Activated CD4-positive, alpha-beta T cell treated with anti-CD3 and anti-CD28 coated beads for 36 hours (primary cell): Measurements from ENCODE around the gene PCDHGB5. TPM values are rescaled to one million over a fixed set of nuclear protein-coding genes. Genes with fewer than 3 reads are reported as not detected.
"Not testable (repeated sequence)": the region's sequence is repeated elsewhere in the genome, so short reads cannot be mapped to it uniquely, and the experiment has no call there.

Experiments used
- ATAC-seq: fragments of 200-7000 bp; cut with Tn5 transposase; one replicate; pipeline ENCODE4 v1.10.0; 2021; ENCODE audit warnings: mild to moderate bottlenecking, moderate library complexity
- CTCF ChIA-PET: fragments of 350-600 bp; sonication (Branson Sonifier 250); formaldehyde crosslinking; loops from one replicate; lab custom pipeline; 2021; ENCODE audit warnings: antibody characterized with exemption; lab: Charles Lee
- POLR2A ChIA-PET: fragments of 350-600 bp; sonication (Branson Sonifier 250); formaldehyde crosslinking; loops from one replicate; lab custom pipeline; 2021; ENCODE audit warnings: antibody characterized with exemption, inconsistent platforms; lab: Charles Lee
- DNase-seq: peaks from one replicate; pipeline ENCODE4 v3.0.0-alpha.2; 2020
- H3K27ac Mint-ChIP-seq: one replicate; pipeline ENCODE4 v1.8.0; 2021; ENCODE audit warnings: mixed read lengths
- H3K27me3 Mint-ChIP-seq: one replicate; pipeline ENCODE4 v1.8.0; 2021; ENCODE audit warnings: mixed read lengths
- H3K36me3 Mint-ChIP-seq: one replicate; pipeline ENCODE4 v1.8.0; 2021; ENCODE audit warnings: low read depth, mixed read lengths
- H3K4me1 Mint-ChIP-seq: one replicate; pipeline ENCODE4 v1.8.0; 2021; ENCODE audit warnings: mixed read lengths
- H3K4me3 Mint-ChIP-seq: one replicate; pipeline ENCODE4 v1.8.0; 2021; ENCODE audit warnings: mild to moderate bottlenecking, moderate library complexity, mixed read lengths
- H3K9me3 Mint-ChIP-seq: one replicate; pipeline ENCODE4 v1.8.0; 2021; ENCODE audit warnings: low read depth, mixed read lengths
- intact Hi-C, 2 experiments: fragments of 100-400 bp; cut with DNase I in 1 of 2; cut with micrococcal nuclease in 1 of 2; formaldehyde crosslinking; loops; one replicate each; pipeline versions ENCODE4 v1.14.2 to v1.15.1; 2022 to 2024; cut with DNase I, micrococcal nuclease
- total RNA-seq, 2 experiments: library from RNA; stranded (reverse); gene quantifications; one replicate each; pipeline ENCODE4 v1.2.3, GENCODE V29; 2021

PCDHGB5 gene
- total RNA-seq, 2 experiments from 2014 or later = 0.05 to 0.09 TPM

DNA sequence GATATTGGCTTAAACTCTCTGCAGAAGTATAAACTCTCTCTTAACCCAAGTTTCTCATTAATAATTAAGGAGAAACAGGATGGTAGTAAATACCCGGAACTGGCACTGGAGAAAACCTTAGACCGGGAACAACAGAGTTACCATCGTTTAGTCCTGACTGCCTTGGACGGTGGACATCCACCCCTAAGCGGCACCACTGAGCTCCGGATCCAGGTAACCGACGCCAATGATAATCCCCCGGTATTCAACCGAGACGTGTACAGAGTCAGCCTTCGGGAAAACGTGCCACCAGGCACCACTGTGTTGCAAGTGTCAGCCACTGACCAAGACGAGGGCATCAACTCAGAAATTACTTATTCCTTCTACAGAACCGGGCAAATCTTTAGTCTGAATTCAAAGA is 861 bp downstream of the PCDHGB5 start:
- Mint-ChIP-seq H3K4me3 (no peak overlapping the region), H3K27ac (no peak overlapping the region), H3K9me3 (peaks cover 13% of the 10 kb centered on the region), H3K27me3 (peaks cover 54% of the 10 kb centered on the region), H3K4me1 (no peaks in the 10 kb centered on the region), H3K36me3 (peaks cover 21% of the 10 kb centered on the region)
- intact Hi-C loops = no loop called here
- DNase-seq = no peak
- POLR2A ChIA-PET = no interaction called here
- ATAC-seq = no peak
- CTCF ChIA-PET = interaction anchor here (0.7 to 2.3 kb wide), 5 partner anchors 23 to 243 kb away, joined by 3 to 12 read pairs (median 5); partner anchors contain the start of gene PCDHGA11

DNA sequence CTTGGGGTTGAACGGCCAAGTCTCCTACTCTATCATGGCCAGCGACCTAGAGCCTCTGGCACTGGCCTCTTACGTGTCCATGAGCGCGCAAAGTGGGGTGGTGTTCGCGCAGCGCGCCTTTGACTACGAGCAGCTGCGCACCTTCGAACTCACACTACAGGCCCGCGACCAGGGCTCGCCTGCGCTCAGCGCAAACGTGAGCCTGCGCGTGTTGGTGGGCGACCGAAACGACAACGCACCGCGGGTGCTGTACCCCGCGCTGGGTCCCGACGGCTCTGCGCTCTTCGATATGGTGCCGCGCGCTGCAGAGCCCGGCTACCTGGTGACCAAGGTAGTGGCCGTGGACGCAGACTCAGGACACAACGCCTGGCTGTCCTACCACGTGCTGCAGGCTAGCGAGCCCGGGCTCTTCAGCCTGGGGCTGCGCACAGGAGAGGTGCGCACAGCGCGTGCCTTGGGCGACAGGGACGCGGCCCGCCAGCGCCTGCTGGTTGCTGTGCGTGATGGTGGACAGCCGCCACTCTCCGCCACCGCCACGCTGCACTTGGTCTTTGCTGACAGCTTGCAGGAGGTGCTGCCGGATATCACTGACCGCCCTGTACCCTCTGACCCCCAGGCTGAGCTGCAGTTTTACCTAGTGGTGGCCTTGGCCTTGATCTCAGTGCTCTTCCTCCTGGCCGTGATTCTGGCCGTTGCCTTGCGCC is 2.0 kb downstream of the PCDHGB5 start:
- Mint-ChIP-seq H3K4me3 (no peak overlapping the region), H3K4me1 (no peaks in the 10 kb centered on the region), H3K9me3 (peaks cover 6% of the 10 kb centered on the region), H3K27ac (no peak overlapping the region), H3K36me3 (peaks cover 17% of the 10 kb centered on the region), H3K27me3 (peaks cover 56% of the 10 kb centered on the region)
- DNase-seq = no peak
- intact Hi-C loops = loop anchor here in 1 of 2 experiments (10.0 kb wide), 1 partner anchor 525 kb away; the partner anchor contains the start of gene PCDHA12
- ChIA-PET POLR2A (no interaction called here), CTCF (interaction anchor here (0.7 to 2.3 kb wide), 6 partner anchors 9 to 158 kb away, joined by 3 to 8 read pairs (median 3); partner anchors contain the start of gene TAF7)
- no peak for ATAC-seq

DNA sequence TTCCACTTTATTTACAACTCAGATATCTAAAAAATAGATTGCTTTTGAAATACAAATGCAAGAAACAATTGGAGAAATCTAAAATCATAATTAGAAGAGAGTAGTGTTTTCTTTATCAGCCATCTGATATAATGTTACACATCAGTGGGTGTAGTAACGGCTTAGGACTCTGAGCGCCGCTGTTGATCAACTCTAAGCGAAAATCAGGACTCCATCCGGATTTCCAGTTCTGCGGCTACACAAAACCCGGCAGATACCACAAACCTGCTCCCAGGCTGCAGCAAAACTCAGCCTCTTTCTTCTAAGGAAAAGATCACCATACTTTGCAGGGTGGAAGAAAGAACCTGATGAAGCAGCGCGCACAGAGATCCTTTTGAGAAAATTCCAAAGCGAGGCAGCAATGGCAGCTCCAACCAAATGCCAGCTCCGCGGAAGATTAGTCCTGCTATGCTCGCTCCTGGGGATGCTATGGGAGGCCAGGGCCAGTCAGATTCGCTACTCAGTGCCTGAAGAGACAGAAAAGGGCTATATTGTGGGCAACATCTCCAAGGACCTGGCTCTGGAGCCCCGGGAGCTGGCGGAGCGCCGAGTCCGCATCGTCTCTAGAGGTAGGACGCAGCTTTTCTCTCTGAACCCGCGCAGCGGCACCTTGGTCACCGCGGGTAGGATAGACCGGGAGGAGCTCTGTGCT is 5.0 kb downstream of the PCDHGB5 start, which contains the start of gene PCDHGA9:
Gene PCDHGA9 (plus strand): TSS at position 226 of the 691 bp plus-strand sequence. CDS start 175 bp downstream, at position 401.
- Mint-ChIP-seq H3K4me1 (no peaks in the 10 kb centered on the region), H3K27ac (no peak within 1 kb of the TSS), H3K4me3 (no peak within 1 kb of the TSS), H3K9me3 (peaks cover 10% of the 10 kb centered on the region), H3K27me3 (peaks cover 56% of the 10 kb centered on the region), H3K36me3 (peaks cover 11% of the 10 kb centered on the region)
- ChIA-PET CTCF (interaction anchor here (0.6 to 1.5 kb wide), 12 partner anchors 10 to 956 kb away, joined by 3 to 15 read pairs (median 4); partner anchors contain the start of genes PCDHGA10, PCDHGA11 and PCDHGB7), POLR2A (no interaction called here)
- intact Hi-C loops = loop anchor here in 1 of 2 experiments (10.0 kb wide), 1 partner anchor 528 kb away; the partner anchor contains the start of gene PCDHA12
- peak; percentile 46 for DNase-seq
- ATAC-seq = no peak

DNA sequence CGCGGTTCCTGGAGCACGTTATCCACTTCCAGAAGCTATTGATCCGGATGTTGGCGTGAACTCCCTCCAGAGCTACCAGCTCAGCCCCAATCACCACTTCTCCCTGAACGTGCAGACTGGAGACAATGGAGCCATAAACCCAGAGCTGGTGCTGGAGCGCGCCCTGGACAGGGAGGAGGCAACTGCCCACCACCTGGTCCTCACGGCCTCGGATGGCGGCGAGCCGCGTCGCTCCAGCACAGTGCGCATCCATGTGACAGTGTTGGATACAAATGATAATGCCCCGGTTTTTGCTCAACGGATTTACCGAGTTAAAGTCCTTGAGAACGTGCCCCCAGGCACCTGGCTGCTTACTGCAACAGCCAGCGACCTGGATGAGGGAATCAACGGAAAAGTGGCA is 5.6 kb downstream of the PCDHGB5 start:
- ChIA-PET POLR2A (no interaction called here), CTCF (interaction anchor here (0.6 to 1.5 kb wide), 12 partner anchors 10 to 207 kb away, joined by 3 to 15 read pairs (median 4); partner anchors contain the start of genes PCDHGA10, PCDHGA11 and PCDHGB7)
- Mint-ChIP-seq H3K36me3 (peaks cover 13% of the 10 kb centered on the region), H3K9me3 (peaks cover 12% of the 10 kb centered on the region), H3K27me3 (peaks cover 62% of the 10 kb centered on the region), H3K27ac (no peak overlapping the region), H3K4me3 (no peak overlapping the region), H3K4me1 (no peaks in the 10 kb centered on the region)
- no peak for DNase-seq
- ATAC-seq = no peak
- intact Hi-C loops = loop anchor here in 1 of 2 experiments (10.0 kb wide), 1 partner anchor 529 kb away; the partner anchor contains the start of gene PCDHA12

DNA sequence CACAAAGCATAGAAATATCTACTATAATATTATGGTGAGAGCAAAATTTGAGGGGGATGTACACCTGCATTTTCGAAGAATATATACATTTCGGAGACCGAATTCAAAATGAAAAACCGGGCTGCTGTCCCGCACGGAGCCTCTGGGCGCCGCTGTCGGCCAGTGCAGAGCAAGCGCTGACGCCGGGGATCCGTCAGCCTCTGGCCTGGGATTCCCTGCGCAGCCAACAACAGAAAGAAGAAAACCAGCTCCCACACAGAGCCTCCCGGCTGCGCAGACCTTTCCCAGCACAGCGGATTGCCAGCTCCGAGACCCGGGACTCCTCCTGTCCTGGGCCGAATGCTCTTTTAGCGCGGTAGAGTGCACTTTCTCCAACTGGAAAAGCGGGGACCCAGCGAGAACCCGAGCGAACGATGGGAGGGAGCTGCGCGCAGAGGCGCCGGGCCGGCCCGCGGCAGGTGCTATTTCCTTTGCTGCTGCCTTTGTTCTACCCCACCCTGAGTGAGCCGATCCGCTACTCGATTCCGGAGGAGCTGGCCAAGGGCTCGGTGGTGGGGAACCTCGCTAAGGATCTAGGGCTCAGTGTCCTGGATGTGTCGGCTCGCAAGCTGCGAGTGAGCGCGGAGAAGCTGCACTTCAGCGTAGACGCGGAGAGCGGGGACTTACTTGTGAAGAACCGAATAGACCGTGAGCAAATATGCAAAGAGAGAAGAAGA is 10.2 kb downstream of the PCDHGB5 start, which contains the start of gene PCDHGB6:
Gene PCDHGB6 (plus strand): TSS at position 232 of the 716 bp plus-strand sequence. CDS start 182 bp downstream, at position 414.
- peak within 1 kb of the TSS; percentile 48 for H3K4me3 Mint-ChIP-seq
- H3K36me3 Mint-ChIP-seq = peaks cover 16% of the 10 kb centered on the region
- peaks cover 60% of the 10 kb centered on the region for H3K27me3 Mint-ChIP-seq
- peaks cover 19% of the 10 kb centered on the region for H3K9me3 Mint-ChIP-seq
- POLR2A ChIA-PET, H3K4me1 Mint-ChIP-seq, H3K27ac Mint-ChIP-seq: not testable (repeated sequence)
- ATAC-seq (peak; percentile 80), DNase-seq (peak; percentile 74)
- CTCF ChIA-PET = interaction anchor here (1.0 to 3.9 kb wide), 17 partner anchors 9 to 226 kb away, joined by 3 to 23 read pairs (median 4); partner anchors contain the start of genes DIAPH1, PCDHGA1, PCDHGA11 and PCDHGA12
- intact Hi-C loops = loop anchor here (5.0 to 10.0 kb wide), 2 partner anchors 36 to 533 kb away; partner anchors contain the start of genes PCDHGA6 (in 2 of the 2), PCDHGB3 (in 2 of the 2) and PCDHA12 (in 1 of the 2)

DNA sequence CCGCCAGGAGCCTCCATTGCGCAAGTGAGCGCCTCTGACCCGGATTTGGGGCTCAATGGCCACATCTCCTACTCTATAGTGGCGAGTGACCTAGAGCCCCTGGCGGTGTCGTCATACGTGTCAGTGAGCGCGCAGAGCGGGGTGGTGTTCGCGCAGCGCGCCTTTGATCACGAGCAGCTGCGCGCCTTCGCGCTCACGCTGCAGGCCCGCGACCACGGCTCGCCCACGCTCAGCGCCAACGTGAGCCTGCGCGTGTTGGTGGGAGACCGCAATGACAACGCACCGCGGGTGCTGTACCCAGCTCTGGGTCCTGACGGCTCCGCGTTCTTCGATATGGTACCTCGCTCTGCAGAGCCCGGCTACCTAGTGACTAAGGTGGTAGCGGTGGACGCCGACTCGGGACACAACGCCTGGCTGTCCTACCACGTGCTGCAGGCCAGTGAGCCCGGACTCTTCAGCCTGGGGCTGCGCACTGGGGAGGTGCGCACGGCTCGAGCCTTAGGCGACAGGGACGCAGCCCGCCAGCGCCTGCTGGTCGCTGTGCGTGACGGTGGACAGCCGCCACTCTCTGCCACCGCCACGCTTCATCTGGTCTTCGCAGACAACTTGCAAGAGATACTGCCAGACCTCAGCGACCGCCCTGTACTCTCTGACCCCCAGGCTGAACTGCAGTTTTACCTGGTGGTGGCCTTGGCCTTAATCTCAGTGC is 12.0 kb downstream of the PCDHGB5 start:
- peaks cover 16% of the 10 kb centered on the region for H3K36me3 Mint-ChIP-seq
- peaks cover 19% of the 10 kb centered on the region for H3K9me3 Mint-ChIP-seq
- no peak overlapping the region for H3K4me3 Mint-ChIP-seq
- intact Hi-C loops = loop anchor here (5.0 to 10.0 kb wide), 2 partner anchors 37 to 535 kb away; partner anchors contain the start of genes PCDHGA6 (in 2 of the 2), PCDHGB3 (in 2 of the 2) and PCDHA12 (in 1 of the 2)
- ChIA-PET CTCF (interaction anchor here (0.7 kb wide), 1 partner anchor 71 kb away, joined by 3 read pairs; no protein-coding TSS in a partner anchor), POLR2A (no interaction called here)
- H3K4me1 Mint-ChIP-seq = peaks cover 8% of the 10 kb centered on the region
- H3K27ac Mint-ChIP-seq = no peak overlapping the region
- ATAC-seq (no peak), DNase-seq (no peak)
- H3K27me3 Mint-ChIP-seq = peaks cover 63% of the 10 kb centered on the region

DNA sequence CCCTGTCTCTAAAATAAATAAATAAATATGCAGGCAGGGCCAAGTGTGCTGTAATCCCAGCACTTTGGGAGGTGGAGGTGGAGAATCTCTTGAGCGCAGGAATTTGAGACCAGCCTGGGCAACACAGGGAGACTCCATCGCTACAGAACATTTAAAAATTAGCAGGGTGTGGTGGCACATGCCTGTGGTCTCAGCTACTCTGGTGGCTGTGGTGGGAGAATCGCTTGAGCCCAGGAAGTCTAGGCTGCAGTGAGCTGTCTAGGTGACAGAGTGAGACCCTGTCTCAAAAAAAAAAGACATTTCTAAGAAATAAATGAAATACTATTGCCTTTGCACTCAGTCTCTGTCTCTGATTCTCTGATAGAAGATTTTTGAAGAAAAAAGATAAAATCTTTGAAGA is 13.8 kb downstream of the PCDHGB5 start:
- Mint-ChIP-seq H3K4me1 (peaks cover 8% of the 10 kb centered on the region), H3K27me3 (peaks cover 62% of the 10 kb centered on the region), H3K36me3 (peaks cover 21% of the 10 kb centered on the region), H3K27ac (no peak overlapping the region), H3K9me3 (peaks cover 16% of the 10 kb centered on the region), H3K4me3 (no peak overlapping the region)
- CTCF ChIA-PET = interaction anchor here (1.8 to 3.8 kb wide), 3 partner anchors 10 to 198 kb away, joined by 5 to 23 read pairs (median 19); partner anchors contain the start of genes PCDHB13 and PCDHGA11
- intact Hi-C loops = no loop called here
- no peak for ATAC-seq
- POLR2A ChIA-PET = no interaction called here
- DNase-seq = no peak

DNA sequence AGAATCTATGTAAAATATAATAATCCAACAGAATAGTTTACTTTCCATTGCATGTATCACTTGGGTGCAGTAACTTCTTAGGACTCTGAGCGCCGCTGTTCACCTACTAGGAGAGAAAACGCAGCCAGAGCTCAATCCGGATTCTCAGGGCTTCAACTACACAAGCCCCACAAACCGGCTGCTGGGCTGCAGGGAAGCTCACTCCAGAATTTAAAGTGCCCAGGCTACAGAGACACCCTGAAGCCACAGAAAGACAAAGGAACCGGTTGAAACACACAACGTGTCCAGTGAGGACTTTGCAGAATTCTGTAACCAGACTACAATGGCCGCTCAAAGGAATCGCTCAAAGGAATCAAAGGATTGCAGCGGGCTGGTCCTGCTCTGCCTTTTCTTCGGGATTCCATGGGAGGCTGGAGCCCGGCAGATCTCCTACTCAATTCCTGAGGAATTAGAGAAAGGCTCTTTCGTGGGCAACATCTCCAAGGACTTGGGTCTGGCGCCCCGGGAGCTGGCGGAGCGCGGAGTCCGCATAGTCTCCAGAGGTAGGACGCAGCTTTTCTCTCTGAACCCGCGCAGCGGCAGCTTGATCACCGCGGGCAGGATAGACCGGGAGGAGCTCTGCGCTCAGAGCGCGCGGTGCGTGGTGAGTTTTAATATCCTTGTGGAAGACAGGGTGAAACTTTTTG is 15.2 kb downstream of the PCDHGB5 start, which contains the start of gene PCDHGA10:
Gene PCDHGA10 (plus strand): TSS at position 134 of the 686 bp plus-strand sequence. CDS start 189 bp downstream, at position 323.
- Mint-ChIP-seq H3K27me3 (peaks cover 63% of the 10 kb centered on the region), H3K27ac (no peak within 1 kb of the TSS), H3K36me3 (peaks cover 23% of the 10 kb centered on the region), H3K4me1 (peaks cover 10% of the 10 kb centered on the region), H3K4me3 (peak within 1 kb of the TSS; percentile 62), H3K9me3 (peaks cover 15% of the 10 kb centered on the region)
- DNase-seq (peak; percentile 74), ATAC-seq (peak; percentile 76)
- ChIA-PET POLR2A (no interaction called here), CTCF (interaction anchor here (0.6 to 3.8 kb wide), 33 partner anchors 8 to 200 kb away, joined by 3 to 46 read pairs (median 6); partner anchors contain the start of genes PCDHB13, PCDHGA11, PCDHGA12 and PCDHGA3)
- intact Hi-C loops = loop anchor here (1.0 to 2.0 kb wide), 5 partner anchors 99 to 152 kb away; no protein-coding TSS in a partner anchor

DNA sequence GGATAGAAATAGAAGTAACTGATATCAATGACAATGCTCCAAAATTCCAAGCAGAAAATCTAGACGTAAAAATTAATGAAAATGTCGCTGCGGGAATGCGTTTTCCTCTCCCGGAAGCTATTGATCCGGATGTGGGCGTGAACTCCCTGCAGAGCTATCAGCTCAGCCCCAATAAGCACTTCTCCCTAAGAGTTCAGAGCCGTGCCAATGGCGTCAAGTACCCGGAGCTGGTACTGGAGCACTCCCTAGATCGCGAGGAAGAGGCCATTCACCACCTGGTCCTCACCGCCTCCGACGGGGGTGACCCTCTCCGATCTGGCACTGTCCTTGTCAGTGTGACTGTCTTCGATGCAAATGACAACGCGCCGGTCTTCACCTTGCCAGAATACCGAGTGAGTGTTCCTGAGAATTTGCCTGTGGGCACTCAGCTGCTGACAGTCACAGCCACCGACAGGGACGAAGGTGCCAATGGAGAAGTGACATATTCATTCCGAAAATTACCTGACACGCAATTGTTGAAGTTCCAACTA is 15.9 kb downstream of the PCDHGB5 start:
- H3K9me3 Mint-ChIP-seq = peaks cover 19% of the 10 kb centered on the region
- H3K27ac Mint-ChIP-seq = no peak overlapping the region
- peaks cover 10% of the 10 kb centered on the region for H3K4me1 Mint-ChIP-seq
- peak overlapping the region; percentile 62 for H3K4me3 Mint-ChIP-seq
- no peak for ATAC-seq
- intact Hi-C loops = loop anchor here (1.0 to 2.0 kb wide), 5 partner anchors 99 to 151 kb away; no protein-coding TSS in a partner anchor
- H3K27me3 Mint-ChIP-seq = peaks cover 65% of the 10 kb centered on the region
- DNase-seq = no peak
- H3K36me3 Mint-ChIP-seq = peaks cover 28% of the 10 kb centered on the region
- ChIA-PET POLR2A (no interaction called here), CTCF (interaction anchor here (0.7 to 3.8 kb wide), 31 partner anchors 8 to 200 kb away, joined by 3 to 46 read pairs (median 6); partner anchors contain the start of genes PCDHB13, PCDHGA11, PCDHGA12 and PCDHGA3)
